ENCODE measurements around the gene PNLIPRP1. TPM values are rescaled to one million over a fixed set of nuclear protein-coding genes. Genes with fewer than 3 reads are reported as not detected.

Gene PNLIPRP1
- total and polyA plus RNA-seq, 10 of the 15 experiments (the other 5 are each of a cell fraction or from before 2014, with no cell fraction given): 0.74 TPM; not detected in 9

DNA sequence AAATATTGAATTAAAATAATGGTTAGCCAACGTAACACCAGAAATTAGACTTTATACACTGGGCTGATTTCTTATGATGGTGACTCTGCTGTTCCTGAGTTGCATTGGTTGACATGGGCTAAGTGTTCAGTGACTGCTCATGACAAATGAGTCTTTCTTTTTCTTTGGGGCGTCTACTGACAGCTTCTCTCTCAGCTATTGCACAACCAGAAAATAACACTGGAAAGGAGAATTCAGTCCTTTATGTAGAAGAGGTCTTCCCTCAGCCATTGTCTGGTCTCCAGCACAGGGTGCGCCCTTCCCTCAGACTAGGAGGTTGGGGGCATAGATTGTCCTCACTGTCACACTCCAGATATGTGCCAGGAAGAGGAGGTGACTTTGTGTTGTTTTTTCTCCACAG lies 23.4 kb upstream of the PNLIPRP1 start:
- DNase-seq (ENCODE audit: low read depth, low spot score) (no peak), ATAC-seq (no peak), FAIRE-seq (no peak)
- Histone ChIP-seq H3K9ac (ENCODE audit: control insufficient read depth, insufficient read depth, low read length) (no peak overlapping the region), H4K20me1 (ENCODE audit: control insufficient read depth, insufficient read depth) (no peaks in the 10 kb centered on the region), H3K36me3 (ENCODE audit: control insufficient read depth in 2 of 2, insufficient read depth in 2 of 2, low read length in 1 of 2) (no peaks in the 10 kb centered on the region), H2AFZ (ENCODE audit: control insufficient read depth, low read depth, low read length) (no peak overlapping the region), H3K27ac (ENCODE audit: control insufficient read depth, insufficient read depth) (no peak overlapping the region), H3K4me2 (ENCODE audit: control insufficient read depth, insufficient read depth) (no peak overlapping the region), H3K4me1 (ENCODE audit: control insufficient read depth, insufficient read depth, low read length) (no peaks in the 10 kb centered on the region), H3K79me2 (ENCODE audit: control insufficient read depth, insufficient read depth, low read length) (no peaks in the 10 kb centered on the region), H3K27me3 (replicated peaks in 1 of 2; ENCODE audit: control insufficient read depth in 2 of 2, insufficient read depth in 2 of 2, low read length in 1 of 2) (no peaks in the 10 kb centered on the region), H3K4me3 (no peak overlapping the region), H3K9me3 (replicated peaks; ENCODE audit: control insufficient read depth, insufficient read depth, low read length) (no peaks in the 10 kb centered on the region)
- ChIA-PET CTCF (no interaction called here), POLR2A (no interaction called here), SMC1A (ENCODE audit: uncharacterized antibody, unreplicated experiment) (no interaction called here), RAD21 (ENCODE audit: unreplicated experiment) (no interaction called here)
- TF ChIP-seq, protein P1, sequence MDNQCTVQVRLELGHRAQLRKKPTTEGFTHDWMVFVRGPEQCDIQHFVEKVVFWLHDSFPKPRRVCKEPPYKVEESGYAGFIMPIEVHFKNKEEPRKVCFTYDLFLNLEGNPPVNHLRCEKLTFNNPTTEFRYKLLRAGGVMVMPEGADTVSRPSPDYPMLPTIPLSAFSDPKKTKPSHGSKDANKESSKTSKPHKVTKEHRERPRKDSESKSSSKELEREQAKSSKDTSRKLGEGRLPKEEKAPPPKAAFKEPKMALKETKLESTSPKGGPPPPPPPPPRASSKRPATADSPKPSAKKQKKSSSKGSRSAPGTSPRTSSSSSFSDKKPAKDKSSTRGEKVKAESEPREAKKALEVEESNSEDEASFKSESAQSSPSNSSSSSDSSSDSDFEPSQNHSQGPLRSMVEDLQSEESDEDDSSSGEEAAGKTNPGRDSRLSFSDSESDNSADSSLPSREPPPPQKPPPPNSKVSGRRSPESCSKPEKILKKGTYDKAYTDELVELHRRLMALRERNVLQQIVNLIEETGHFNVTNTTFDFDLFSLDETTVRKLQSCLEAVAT (IDR thresholded peaks at IDR 0.05): no peak
- no peak for TF ChIP-seq SMAD5 (IDR thresholded peaks at IDR 0.05; ENCODE audit: low read depth)
- TF ChIP-seq IKZF2 (IDR thresholded peaks at IDR 0.05): no peak
- TF ChIP-seq, protein P2, sequence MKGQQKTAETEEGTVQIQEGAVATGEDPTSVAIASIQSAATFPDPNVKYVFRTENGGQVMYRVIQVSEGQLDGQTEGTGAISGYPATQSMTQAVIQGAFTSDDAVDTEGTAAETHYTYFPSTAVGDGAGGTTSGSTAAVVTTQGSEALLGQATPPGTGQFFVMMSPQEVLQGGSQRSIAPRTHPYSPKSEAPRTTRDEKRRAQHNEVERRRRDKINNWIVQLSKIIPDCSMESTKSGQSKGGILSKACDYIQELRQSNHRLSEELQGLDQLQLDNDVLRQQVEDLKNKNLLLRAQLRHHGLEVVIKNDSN (IDR thresholded peaks at IDR 0.05; ENCODE audit: borderline replicate concordance, extremely low read length, insufficient read depth, low read depth, low read length): no peak
- TF ChIP-seq YBX1 (IDR thresholded peaks at IDR 0.05): no peak
- no peak for TF ChIP-seq RB1 (IDR thresholded peaks at IDR 0.05; ENCODE audit: borderline replicate concordance)
- TF ChIP-seq TAF1 (IDR thresholded peaks at IDR 0.05; ENCODE audit: borderline replicate concordance, low read depth, low read length): no peak
- no peak for TF ChIP-seq NR2C1 (IDR thresholded peaks at IDR 0.05)
- no peak for TF ChIP-seq KLF5 (IDR thresholded peaks at IDR 0.05; ENCODE audit: partially characterized antibody)
- no peak for TF ChIP-seq ZBED1 (IDR thresholded peaks at IDR 0.05; ENCODE audit: borderline replicate concordance)
- TF ChIP-seq, protein P3, sequence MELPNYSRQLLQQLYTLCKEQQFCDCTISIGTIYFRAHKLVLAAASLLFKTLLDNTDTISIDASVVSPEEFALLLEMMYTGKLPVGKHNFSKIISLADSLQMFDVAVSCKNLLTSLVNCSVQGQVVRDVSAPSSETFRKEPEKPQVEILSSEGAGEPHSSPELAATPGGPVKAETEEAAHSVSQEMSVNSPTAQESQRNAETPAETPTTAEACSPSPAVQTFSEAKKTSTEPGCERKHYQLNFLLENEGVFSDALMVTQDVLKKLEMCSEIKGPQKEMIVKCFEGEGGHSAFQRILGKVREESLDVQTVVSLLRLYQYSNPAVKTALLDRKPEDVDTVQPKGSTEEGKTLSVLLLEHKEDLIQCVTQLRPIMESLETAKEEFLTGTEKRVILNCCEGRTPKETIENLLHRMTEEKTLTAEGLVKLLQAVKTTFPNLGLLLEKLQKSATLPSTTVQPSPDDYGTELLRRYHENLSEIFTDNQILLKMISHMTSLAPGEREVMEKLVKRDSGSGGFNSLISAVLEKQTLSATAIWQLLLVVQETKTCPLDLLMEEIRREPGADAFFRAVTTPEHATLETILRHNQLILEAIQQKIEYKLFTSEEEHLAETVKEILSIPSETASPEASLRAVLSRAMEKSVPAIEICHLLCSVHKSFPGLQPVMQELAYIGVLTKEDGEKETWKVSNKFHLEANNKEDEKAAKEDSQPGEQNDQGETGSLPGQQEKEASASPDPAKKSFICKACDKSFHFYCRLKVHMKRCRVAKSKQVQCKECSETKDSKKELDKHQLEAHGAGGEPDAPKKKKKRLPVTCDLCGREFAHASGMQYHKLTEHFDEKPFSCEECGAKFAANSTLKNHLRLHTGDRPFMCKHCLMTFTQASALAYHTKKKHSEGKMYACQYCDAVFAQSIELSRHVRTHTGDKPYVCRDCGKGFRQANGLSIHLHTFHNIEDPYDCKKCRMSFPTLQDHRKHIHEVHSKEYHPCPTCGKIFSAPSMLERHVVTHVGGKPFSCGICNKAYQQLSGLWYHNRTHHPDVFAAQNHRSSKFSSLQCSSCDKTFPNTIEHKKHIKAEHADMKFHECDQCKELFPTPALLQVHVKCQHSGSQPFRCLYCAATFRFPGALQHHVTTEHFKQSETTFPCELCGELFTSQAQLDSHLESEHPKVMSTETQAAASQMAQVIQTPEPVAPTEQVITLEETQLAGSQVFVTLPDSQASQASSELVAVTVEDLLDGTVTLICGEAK (IDR thresholded peaks at IDR 0.05; ENCODE audit: borderline replicate concordance): no peak
- no peak for TF ChIP-seq EGR1 (IDR thresholded peaks at IDR 0.05; ENCODE audit: borderline replicate concordance in 1 of 2, low read depth in 2 of 2, low read length in 2 of 2)
- TF ChIP-seq FOS (IDR thresholded peaks at IDR 0.05; ENCODE audit: borderline replicate concordance, extremely low read depth, insufficient read length): no peak
- TF ChIP-seq SUPT20H (IDR thresholded peaks at IDR 0.05; ENCODE audit: borderline replicate concordance, control insufficient read depth, low read depth, low read length): no peak
- TF ChIP-seq BRCA1 (IDR thresholded peaks at IDR 0.05; ENCODE audit: low read depth, low read length): no peak
- no TSS peak for BruUV-seq (replicated peaks)
- 0% methylated on average over 3 of the region's 3 CpGs for WGBS (ENCODE audit: insufficient coverage, insufficient replicate concordance, low lambda C conversion rate, missing lambda C conversion rate)
- intact Hi-C loops (cut with micrococcal nuclease; ENCODE audit: unreplicated experiment) (no loop called here), in situ Hi-C loops (cut with MboI) (no loop called here)
